ENCODE measurements around the gene PCDH15. TPM values are rescaled to one million over a fixed set of nuclear protein-coding genes. Genes with fewer than 3 reads are reported as not detected.
A peak's percentile ranks its signal among the peaks of the same experiment; 100 is the strongest.

PCDH15 gene
- polyA plus RNA-seq, 1 of the 3 experiments (the other 2 are of a cell fraction): 0.03 TPM

- H3F3A ChIP-seq (replicated peaks; ENCODE audit: insufficient read depth): peaks cover 4% of the 10 kb centered on the region
- no peaks in the 10 kb centered on the region for H3K9me3 ChIP-seq
- H3K9me2 ChIP-seq: no peaks in the 10 kb centered on the region
- no peak overlapping the region for H3K4me3 ChIP-seq (ENCODE audit: low read depth in 2 of 2, low read length in 1 of 2)
- peak; percentile 81 for TF ChIP-seq GATA2 (CRISPR knock-in tag; IDR thresholded peaks at IDR 0.05)
- no peak for TF ChIP-seq TCF12 (IDR thresholded peaks at IDR 0.05)
- peak in 1 of 2 experiments; percentile 56; a peak in 1 of 4 replicates for TF ChIP-seq EP300 (IDR thresholded peaks at IDR 0.05; ENCODE audit: borderline replicate concordance in 1 of 2, low read depth in 1 of 2, low read length in 1 of 2)
- H3K79me2 ChIP-seq (ENCODE audit: insufficient read depth): no peaks in the 10 kb centered on the region
- ChIA-PET CTCF (interaction anchor here (1.1 kb wide), 1 partner anchor 19 kb away, joined by 3 read pairs; no protein-coding TSS in a partner anchor), POLR2A (no interaction called here)
- H4K20me1 ChIP-seq (ENCODE audit: insufficient read depth): no peaks in the 10 kb centered on the region
- no peak overlapping the region for H3K9ac ChIP-seq
- no peak overlapping the region for H3K27ac ChIP-seq (ENCODE audit: low read depth in 2 of 2, low read length in 1 of 2)
- no peaks in the 10 kb centered on the region for H3K27me3 ChIP-seq (ENCODE audit: insufficient read depth)
- no peaks in the 10 kb centered on the region for H3K4me1 ChIP-seq (ENCODE audit: control insufficient read depth in 1 of 2, insufficient read depth in 2 of 2, low read depth in 1 of 2, low read length in 1 of 2)
- peak; percentile 0 for DNase-seq
- no peak overlapping the region for H3K4me2 ChIP-seq
- no peaks in the 10 kb centered on the region for H3K36me3 ChIP-seq (replicated peaks in 1 of 2; ENCODE audit: control insufficient read depth in 1 of 2, insufficient read depth in 2 of 2, low read length in 1 of 2)
- H2AFZ ChIP-seq (ENCODE audit: low read depth): no peak overlapping the region
- 50% methylated on average over 2 of the region's 2 CpGs for WGBS (ENCODE audit: low lambda C conversion rate)
Measured at GRCh38 chr10:54585572-54585971, 215.5 kb downstream of the PCDH15 start.

DNA sequence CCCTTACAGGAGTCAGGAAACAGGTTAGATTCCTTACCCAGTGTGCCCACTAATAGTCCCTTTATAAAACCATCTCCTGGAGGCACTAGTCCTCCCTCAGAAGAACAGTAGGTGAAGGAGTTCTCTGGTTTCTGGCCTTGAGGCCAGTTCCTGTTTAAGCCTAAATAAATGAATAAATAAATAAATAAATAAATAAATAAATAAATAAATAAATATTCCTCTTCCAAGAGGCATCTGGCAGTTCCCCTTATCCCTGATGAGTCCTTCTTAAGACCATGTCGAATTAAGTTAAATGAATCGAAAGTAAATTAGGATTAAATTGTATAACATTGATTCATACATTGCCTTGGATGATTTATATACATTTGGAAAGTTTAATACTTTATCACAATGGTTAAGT, 223.3 kb downstream of the PCDH15 start:
- ChIA-PET CTCF (no interaction called here), POLR2A (no interaction called here)
- H3F3A ChIP-seq (replicated peaks; ENCODE audit: insufficient read depth): no peaks in the 10 kb centered on the region
- H3K36me3 ChIP-seq (replicated peaks in 1 of 2; ENCODE audit: control insufficient read depth in 1 of 2, insufficient read depth in 2 of 2, low read length in 1 of 2): no peaks in the 10 kb centered on the region
- no peaks in the 10 kb centered on the region for H4K20me1 ChIP-seq (ENCODE audit: insufficient read depth)
- no peak overlapping the region for H2AFZ ChIP-seq (ENCODE audit: low read depth)
- H3K27me3 ChIP-seq (ENCODE audit: insufficient read depth): no peaks in the 10 kb centered on the region
- 43% methylated on average over 2 of the region's 2 CpGs for WGBS (ENCODE audit: low lambda C conversion rate)
- TF ChIP-seq RFX5 (IDR thresholded peaks at IDR 0.05; ENCODE audit: low read length) (no peak), RXRA (IDR thresholded peaks at IDR 0.05; ENCODE audit: borderline replicate concordance, low read depth) (no peak), RCOR1 (IDR thresholded peaks at IDR 0.05; ENCODE audit: low read length) (no peak), GATA2 (CRISPR knock-in tag; IDR thresholded peaks at IDR 0.05) (no peak), POLR2AphosphoS5 (IDR thresholded peaks at IDR 0.05; ENCODE audit: low read depth, low read length) (no peak), TEAD4 (IDR thresholded peaks at IDR 0.05; ENCODE audit: borderline replicate concordance, insufficient read depth) (no peak), SMC3 (IDR thresholded peaks at IDR 0.05; ENCODE audit: low read depth, low read length) (no peak), EP300 (IDR thresholded peaks at IDR 0.05; ENCODE audit: borderline replicate concordance in 1 of 2, low read depth in 1 of 2, low read length in 1 of 2) (no peak), FOXM1 (IDR thresholded peaks at IDR 0.05; ENCODE audit: low read depth) (no peak), MXI1 (IDR thresholded peaks at IDR 0.05; ENCODE audit: low read depth, low read length) (no peak), IRF3 (IDR thresholded peaks at IDR 0.05; ENCODE audit: low read depth, low read length) (no peak), ELF1 (IDR thresholded peaks at IDR 0.05) (no peak), EZH2phosphoT487 (IDR thresholded peaks at IDR 0.05; ENCODE audit: borderline replicate concordance, low read depth) (no peak), SIN3A (IDR thresholded peaks at IDR 0.05; ENCODE audit: borderline replicate concordance, low read depth, low read length) (no peak), FOXJ3 (CRISPR knock-in tag; IDR thresholded peaks at IDR 0.05) (no peak)
- TF ChIP-seq, protein P1, sequence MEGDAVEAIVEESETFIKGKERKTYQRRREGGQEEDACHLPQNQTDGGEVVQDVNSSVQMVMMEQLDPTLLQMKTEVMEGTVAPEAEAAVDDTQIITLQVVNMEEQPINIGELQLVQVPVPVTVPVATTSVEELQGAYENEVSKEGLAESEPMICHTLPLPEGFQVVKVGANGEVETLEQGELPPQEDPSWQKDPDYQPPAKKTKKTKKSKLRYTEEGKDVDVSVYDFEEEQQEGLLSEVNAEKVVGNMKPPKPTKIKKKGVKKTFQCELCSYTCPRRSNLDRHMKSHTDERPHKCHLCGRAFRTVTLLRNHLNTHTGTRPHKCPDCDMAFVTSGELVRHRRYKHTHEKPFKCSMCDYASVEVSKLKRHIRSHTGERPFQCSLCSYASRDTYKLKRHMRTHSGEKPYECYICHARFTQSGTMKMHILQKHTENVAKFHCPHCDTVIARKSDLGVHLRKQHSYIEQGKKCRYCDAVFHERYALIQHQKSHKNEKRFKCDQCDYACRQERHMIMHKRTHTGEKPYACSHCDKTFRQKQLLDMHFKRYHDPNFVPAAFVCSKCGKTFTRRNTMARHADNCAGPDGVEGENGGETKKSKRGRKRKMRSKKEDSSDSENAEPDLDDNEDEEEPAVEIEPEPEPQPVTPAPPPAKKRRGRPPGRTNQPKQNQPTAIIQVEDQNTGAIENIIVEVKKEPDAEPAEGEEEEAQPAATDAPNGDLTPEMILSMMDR (IDR thresholded peaks at IDR 0.05): no peak
- TF ChIP-seq, protein P2, sequence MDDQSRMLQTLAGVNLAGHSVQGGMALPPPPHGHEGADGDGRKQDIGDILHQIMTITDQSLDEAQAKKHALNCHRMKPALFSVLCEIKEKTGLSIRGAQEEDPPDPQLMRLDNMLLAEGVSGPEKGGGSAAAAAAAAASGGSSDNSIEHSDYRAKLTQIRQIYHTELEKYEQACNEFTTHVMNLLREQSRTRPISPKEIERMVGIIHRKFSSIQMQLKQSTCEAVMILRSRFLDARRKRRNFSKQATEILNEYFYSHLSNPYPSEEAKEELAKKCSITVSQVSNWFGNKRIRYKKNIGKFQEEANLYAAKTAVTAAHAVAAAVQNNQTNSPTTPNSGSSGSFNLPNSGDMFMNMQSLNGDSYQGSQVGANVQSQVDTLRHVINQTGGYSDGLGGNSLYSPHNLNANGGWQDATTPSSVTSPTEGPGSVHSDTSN (IDR thresholded peaks at IDR 0.05): no peak
- no peaks in the 10 kb centered on the region for H3K79me2 ChIP-seq (ENCODE audit: insufficient read depth)
- no peak overlapping the region for H3K4me2 ChIP-seq
- H3K9ac ChIP-seq: no peak overlapping the region
- no peaks in the 10 kb centered on the region for H3K4me1 ChIP-seq (ENCODE audit: control insufficient read depth in 1 of 2, insufficient read depth in 2 of 2, low read depth in 1 of 2, low read length in 1 of 2)
- H3K4me3 ChIP-seq (ENCODE audit: low read depth in 2 of 2, low read length in 1 of 2): no peak overlapping the region
- DNase-seq: no peak
- no peaks in the 10 kb centered on the region for H3K9me3 ChIP-seq
- no peak overlapping the region for H3K27ac ChIP-seq (ENCODE audit: low read depth in 2 of 2, low read length in 1 of 2)
- H3K9me2 ChIP-seq: no peaks in the 10 kb centered on the region
